GM12878 (cell line): ENCODE data around the gene KMO. TPM values are rescaled to one million over a fixed set of nuclear protein-coding genes. Genes with fewer than 3 reads are reported as not detected.

ENCODE experiments used
- ATAC-seq: fragments of 200-7000 bp; cut with Tn5 transposase; 3 replicates; pipeline ENCODE4 v1.9.1; 2020; ENCODE audit warnings: mild to moderate bottlenecking, moderate library complexity
- BruUV-seq: library from RNA; stranded (reverse); fragments of 400-500 nt; replicated peaks from 2 replicates; lab custom pipeline; 2021; lab: Mats Ljungman, UMichigan
- CTCF ChIA-PET: fragments of 300-600 bp; sonication (Branson Sonifier 250); formaldehyde crosslinking; extraction: SDS; loops from one replicate; lab custom pipeline; 2021; ENCODE audit warnings: inconsistent platforms; lab: Yijun Ruan, JAX
- POLR2A ChIA-PET: fragments of 350-600 bp; formaldehyde crosslinking; extraction: SDS; loops from one replicate; lab custom pipeline; 2021; ENCODE audit warnings: inconsistent platforms; lab: Charles Lee
- RAD21 ChIA-PET: fragments of 300-600 bp; sonication (Branson Sonifier 250); formaldehyde crosslinking; loops from one replicate; lab custom pipeline; 2023; ENCODE audit warnings: antibody characterized with exemption; ENCODE audit not compliant: unreplicated experiment; lab: Charles Lee
- SMC1A ChIA-PET: fragments of 300-600 bp; sonication (Branson Sonifier 250); formaldehyde crosslinking; loops from one replicate; lab custom pipeline; 2023; ENCODE audit not compliant: unreplicated experiment, uncharacterized antibody; lab: Charles Lee
- DNase-seq: peaks from one replicate; pipeline ENCODE4 v3.0.0-alpha.2; 2011; ENCODE audit warnings: low read depth, low spot score
- FAIRE-seq: peaks from 3 replicates; lab custom pipeline; 2011; peaks lifted over from hg19 to GRCh38; lab: Jason Lieb, UNC
- H2AFZ ChIP-seq: 2 replicates; pipeline ENCODE4 v1.6.0; 2011; ENCODE audit warnings: low read depth, low read length, control low read depth; ENCODE audit not compliant: control insufficient read depth
- H3K27ac ChIP-seq: 2 replicates; pipeline ENCODE4 v1.5.1; 2011; ENCODE audit warnings: control low read depth; ENCODE audit not compliant: control insufficient read depth, insufficient read depth
- H3K27me3 ChIP-seq, 2 experiments: replicated peaks in 1 of 2; 2 replicates each; pipeline versions ENCODE4 v1.6.0 to v1.6.1; 2011; ENCODE audit warnings: low read length in 1 of 2; ENCODE audit not compliant: control insufficient read depth in 2 of 2, insufficient read depth in 2 of 2
- H3K36me3 ChIP-seq, 2 experiments: 2 replicates each; pipeline ENCODE4 v1.5.1; 2011; ENCODE audit warnings: low read length in 1 of 2; ENCODE audit not compliant: control insufficient read depth in 2 of 2, insufficient read depth in 2 of 2
- H3K4me1 ChIP-seq: 2 replicates; pipeline ENCODE4 v1.6.1; 2011; ENCODE audit warnings: mild to moderate bottlenecking, low read length, moderate library complexity, mixed read lengths; ENCODE audit not compliant: control insufficient read depth, insufficient read depth
- H3K4me2 ChIP-seq: 2 replicates; pipeline ENCODE4 v1.6.0; 2011; ENCODE audit warnings: control low read depth; ENCODE audit not compliant: control insufficient read depth, insufficient read depth
- H3K4me3 ChIP-seq: fragments of 200-600 bp; sonication (generic); 2 replicates; pipeline ENCODE4 v1.5.1; 2016
- H3K79me2 ChIP-seq: 2 replicates; pipeline ENCODE4 v1.6.0; 2011; ENCODE audit warnings: low read length; ENCODE audit not compliant: control insufficient read depth, insufficient read depth
- H3K9ac ChIP-seq: 2 replicates; pipeline ENCODE4 v1.8.0; 2011; ENCODE audit warnings: low read length, control low read depth, mixed read lengths; ENCODE audit not compliant: control insufficient read depth, insufficient read depth
- H3K9me3 ChIP-seq: replicated peaks from 3 replicates; pipeline ENCODE4 v1.5.1; 2011; ENCODE audit warnings: mild to moderate bottlenecking, low read length; ENCODE audit not compliant: control insufficient read depth, insufficient read depth
- H4K20me1 ChIP-seq: 2 replicates; pipeline ENCODE4 v1.6.0; 2011; ENCODE audit not compliant: control insufficient read depth, insufficient read depth
- ATF7 ChIP-seq: fragments of 450-650 bp; IDR thresholded peaks from 2 replicates; pipeline ENCODE4 v1.6.1; 2016; ENCODE audit warnings: low read depth, mild to moderate bottlenecking
- JUNB ChIP-seq: IDR thresholded peaks from 2 replicates; pipeline ENCODE4 v1.6.1; 2016; ENCODE audit warnings: antibody characterized with exemption, mild to moderate bottlenecking
- JUND ChIP-seq: IDR thresholded peaks from 2 replicates; pipeline ENCODE4 v1.6.1; 2012; ENCODE audit warnings: low read depth, mild to moderate bottlenecking, low read length, improper control_type of control experiment, moderate library complexity
- YBX1 ChIP-seq: fragments of 450-650 bp; IDR thresholded peaks from 2 replicates; pipeline ENCODE4 v1.6.1; 2016; ENCODE audit warnings: antibody characterized with exemption
- ZNF207 ChIP-seq: fragments of 450-650 bp; IDR thresholded peaks from 2 replicates; pipeline ENCODE4 v1.6.1; 2014; ENCODE audit warnings: antibody characterized with exemption, mild to moderate bottlenecking, borderline replicate concordance
- in situ Hi-C: fragments of 300-500 bp; cut with MboI; formaldehyde crosslinking; loops from 9 replicates; pipeline ENCODE4 v1.14.3; 2018; ENCODE audit warnings: mixed read lengths
- intact Hi-C: fragments of 100-400 bp; cut with micrococcal nuclease; formaldehyde crosslinking; loops from one replicate; pipeline ENCODE4 v1.14.2; 2022; ENCODE audit not compliant: unreplicated experiment
- polyA plus RNA-seq, 11 experiments: library from polyadenylated mRNA; depleted of rRNA in 4 of 11; unstranded in 6 of 11; stranded (reverse) in 5 of 11; fragments of >200 nt; fragmentation: Nextera tagmentation in 4 of 11; fragmentation: Illumina TruSeq in 1 of 11; extraction: Ambion mirVana in 4 of 11; extraction: Trizol in 1 of 11; gene quantifications; 1 replicate in 1 of 11; 2 replicates in 10 of 11; pipeline versions ENCODE4 v1.2.1 to v1.2.3, GENCODE V29; 2011 to 2016; ENCODE audit warnings: inconsistent platforms in 2 of 11, missing spikeins in 2 of 11, low read depth in 1 of 11
- total RNA-seq, 4 experiments: library from RNA; depleted of rRNA in 3 of 4; stranded (reverse); fragments of >200 nt in 3 of 4; fragmentation: Illumina TruSeq in 1 of 4; extraction: Trizol in 1 of 4; gene quantifications; 2 replicates each; pipeline versions ENCODE4 v1.2.1 to v1.2.3, GENCODE V29; 2013 to 2021
- TF ChIP-seq, protein P1 (sequence below): IDR thresholded peaks from 2 replicates; pipeline ENCODE4 v1.6.1; 2012; ENCODE audit warnings: improper control_type of control experiment, low read depth, low read length; ENCODE audit not compliant: insufficient replicate concordance
- TF ChIP-seq, protein P2 (sequence below), 3 experiments: IDR thresholded peaks in 2 of 3; conservative IDR thresholded peaks in 1 of 3; 2 replicates each; pipeline ENCODE4 v1.5.1; 2011; ENCODE audit warnings: low read depth in 3 of 3, low read length in 3 of 3, mild to moderate bottlenecking in 3 of 3, control low read depth in 2 of 3, moderate library complexity in 2 of 3, inconsistent platforms in 1 of 3, mixed read lengths in 1 of 3; ENCODE audit not compliant: control insufficient read depth in 2 of 3, insufficient read depth in 1 of 3; ENCODE audit errors: extremely low read depth in 1 of 3

The KMO gene
- total and polyA plus RNA-seq, 10 of the 15 experiments (the other 5 are each of a cell fraction or from before 2014, with no cell fraction given), result 0.68 to 5.9 (median 1.5) TPM

DNA sequence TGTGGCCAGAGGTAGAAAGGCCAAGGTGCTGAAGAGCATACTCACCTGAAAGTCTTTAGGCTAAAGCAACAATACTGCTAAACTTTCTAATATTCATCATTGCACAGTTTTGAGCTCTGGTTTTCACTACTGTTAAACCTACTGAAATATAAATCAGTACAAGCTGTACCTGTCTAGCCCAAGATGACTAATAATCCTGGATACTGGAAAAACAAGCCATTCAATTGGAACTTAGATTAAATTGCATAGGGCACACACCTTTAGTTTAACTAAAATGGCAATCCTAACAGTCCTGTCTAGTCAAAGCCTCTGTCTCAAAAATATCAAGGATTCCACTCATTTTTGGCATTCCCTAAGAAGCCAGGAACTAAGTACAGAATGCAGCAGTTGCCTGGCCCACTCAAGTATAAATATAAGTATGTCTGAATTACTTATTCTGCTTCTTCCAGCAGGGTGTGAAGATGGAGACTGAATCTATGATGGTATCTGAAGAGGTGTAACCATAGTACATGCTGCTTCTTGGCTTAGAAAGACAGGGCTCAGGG is 104.9 kb downstream of the KMO start:
- no TSS peak for BruUV-seq
- Histone ChIP-seq H3K4me1 (peaks cover 10% of the 10 kb centered on the region), H3K27me3 (no peaks in the 10 kb centered on the region), H3K4me3 (peak overlapping the region; percentile 94), H4K20me1 (no peaks in the 10 kb centered on the region), H3K79me2 (peaks cover 39% of the 10 kb centered on the region), H3K9ac (no peak overlapping the region), H3K9me3 (no peaks in the 10 kb centered on the region), H3K4me2 (peak overlapping the region; percentile 87), H2AFZ (no peak overlapping the region), H3K27ac (no peak overlapping the region), H3K36me3 (no peaks in the 10 kb centered on the region; a peak in 1 of 4 replicates)
- intact Hi-C loops (loop anchor here (5.0 kb wide), 1 partner anchor 210 kb away; the partner anchor contains the start of gene EXO1), in situ Hi-C loops (no loop called here)
- POLR2A ChIA-PET, result no interaction called here
- RAD21 ChIA-PET, result no interaction called here
- CTCF ChIA-PET, result interaction anchor here (1.7 kb wide), 1 partner anchor 10 kb away, joined by 4 read pairs; no protein-coding TSS in a partner anchor
- no peak for DNase-seq
- ATAC-seq, result no peak
- TF ChIP-seq JUNB, result no peak
- no peak for TF ChIP-seq ZNF207
- no peak for TF ChIP-seq ATF7
- TF ChIP-seq, protein P1, sequence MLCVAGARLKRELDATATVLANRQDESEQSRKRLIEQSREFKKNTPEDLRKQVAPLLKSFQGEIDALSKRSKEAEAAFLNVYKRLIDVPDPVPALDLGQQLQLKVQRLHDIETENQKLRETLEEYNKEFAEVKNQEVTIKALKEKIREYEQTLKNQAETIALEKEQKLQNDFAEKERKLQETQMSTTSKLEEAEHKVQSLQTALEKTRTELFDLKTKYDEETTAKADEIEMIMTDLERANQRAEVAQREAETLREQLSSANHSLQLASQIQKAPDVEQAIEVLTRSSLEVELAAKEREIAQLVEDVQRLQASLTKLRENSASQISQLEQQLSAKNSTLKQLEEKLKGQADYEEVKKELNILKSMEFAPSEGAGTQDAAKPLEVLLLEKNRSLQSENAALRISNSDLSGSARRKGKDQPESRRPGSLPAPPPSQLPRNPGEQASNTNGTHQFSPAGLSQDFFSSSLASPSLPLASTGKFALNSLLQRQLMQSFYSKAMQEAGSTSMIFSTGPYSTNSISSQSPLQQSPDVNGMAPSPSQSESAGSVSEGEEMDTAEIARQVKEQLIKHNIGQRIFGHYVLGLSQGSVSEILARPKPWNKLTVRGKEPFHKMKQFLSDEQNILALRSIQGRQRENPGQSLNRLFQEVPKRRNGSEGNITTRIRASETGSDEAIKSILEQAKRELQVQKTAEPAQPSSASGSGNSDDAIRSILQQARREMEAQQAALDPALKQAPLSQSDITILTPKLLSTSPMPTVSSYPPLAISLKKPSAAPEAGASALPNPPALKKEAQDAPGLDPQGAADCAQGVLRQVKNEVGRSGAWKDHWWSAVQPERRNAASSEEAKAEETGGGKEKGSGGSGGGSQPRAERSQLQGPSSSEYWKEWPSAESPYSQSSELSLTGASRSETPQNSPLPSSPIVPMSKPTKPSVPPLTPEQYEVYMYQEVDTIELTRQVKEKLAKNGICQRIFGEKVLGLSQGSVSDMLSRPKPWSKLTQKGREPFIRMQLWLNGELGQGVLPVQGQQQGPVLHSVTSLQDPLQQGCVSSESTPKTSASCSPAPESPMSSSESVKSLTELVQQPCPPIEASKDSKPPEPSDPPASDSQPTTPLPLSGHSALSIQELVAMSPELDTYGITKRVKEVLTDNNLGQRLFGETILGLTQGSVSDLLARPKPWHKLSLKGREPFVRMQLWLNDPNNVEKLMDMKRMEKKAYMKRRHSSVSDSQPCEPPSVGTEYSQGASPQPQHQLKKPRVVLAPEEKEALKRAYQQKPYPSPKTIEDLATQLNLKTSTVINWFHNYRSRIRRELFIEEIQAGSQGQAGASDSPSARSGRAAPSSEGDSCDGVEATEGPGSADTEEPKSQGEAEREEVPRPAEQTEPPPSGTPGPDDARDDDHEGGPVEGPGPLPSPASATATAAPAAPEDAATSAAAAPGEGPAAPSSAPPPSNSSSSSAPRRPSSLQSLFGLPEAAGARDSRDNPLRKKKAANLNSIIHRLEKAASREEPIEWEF, result no peak
- no peak for TF ChIP-seq JUND
- TF ChIP-seq YBX1, result no peak
- TF ChIP-seq, protein P2, sequence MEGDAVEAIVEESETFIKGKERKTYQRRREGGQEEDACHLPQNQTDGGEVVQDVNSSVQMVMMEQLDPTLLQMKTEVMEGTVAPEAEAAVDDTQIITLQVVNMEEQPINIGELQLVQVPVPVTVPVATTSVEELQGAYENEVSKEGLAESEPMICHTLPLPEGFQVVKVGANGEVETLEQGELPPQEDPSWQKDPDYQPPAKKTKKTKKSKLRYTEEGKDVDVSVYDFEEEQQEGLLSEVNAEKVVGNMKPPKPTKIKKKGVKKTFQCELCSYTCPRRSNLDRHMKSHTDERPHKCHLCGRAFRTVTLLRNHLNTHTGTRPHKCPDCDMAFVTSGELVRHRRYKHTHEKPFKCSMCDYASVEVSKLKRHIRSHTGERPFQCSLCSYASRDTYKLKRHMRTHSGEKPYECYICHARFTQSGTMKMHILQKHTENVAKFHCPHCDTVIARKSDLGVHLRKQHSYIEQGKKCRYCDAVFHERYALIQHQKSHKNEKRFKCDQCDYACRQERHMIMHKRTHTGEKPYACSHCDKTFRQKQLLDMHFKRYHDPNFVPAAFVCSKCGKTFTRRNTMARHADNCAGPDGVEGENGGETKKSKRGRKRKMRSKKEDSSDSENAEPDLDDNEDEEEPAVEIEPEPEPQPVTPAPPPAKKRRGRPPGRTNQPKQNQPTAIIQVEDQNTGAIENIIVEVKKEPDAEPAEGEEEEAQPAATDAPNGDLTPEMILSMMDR (IDR thresholded peaks at IDR 0.05 in 2 of 3, conservative IDR thresholded peaks at IDR 0.05 in 1 of 3; ENCODE audit: control insufficient read depth in 2 of 3, extremely low read depth in 1 of 3, insufficient read depth in 1 of 3, low read depth in 3 of 3, low read length in 3 of 3), result no peak
- no peak for FAIRE-seq
- SMC1A ChIA-PET, result interaction anchor here (1.0 to 2.4 kb wide), 2 partner anchors 11 to 26 kb away, joined by 3 to 7 read pairs; no protein-coding TSS in a partner anchor
